Prostate gland (tissue), 2 donors: ENCODE measurements around the gene DNAL4. TPM values are rescaled to one million over a fixed set of nuclear protein-coding genes. Genes with fewer than 3 reads are reported as not detected.

Experiments
- DNase-seq: peaks from one replicate; pipeline ENCODE4 v3.0.0-alpha.2; 2019; ENCODE audit warnings: low spot score
- H3K27ac ChIP-seq, 2 donors: fragments of 200-600 bp; sonication (generic); 2 replicates each; pipeline ENCODE4 v1.5.1; 2017 to 2019
- H3K27me3 ChIP-seq: fragments of 200-600 bp; sonication (generic); replicated peaks from 2 replicates; pipeline ENCODE4 v1.5.1; 2019; ENCODE audit not compliant: insufficient read depth
- H3K36me3 ChIP-seq, 2 donors: fragments of 200-600 bp; sonication (generic); 1 replicate in 1 of 2; 2 replicates in 1 of 2; pipeline versions ENCODE4 v1.5.1 to v1.8.1; 2017 to 2019
- H3K4me1 ChIP-seq: fragments of 200-600 bp; sonication (generic); replicated peaks from 2 replicates; pipeline ENCODE4 v1.5.1; 2019
- H3K4me3 ChIP-seq, 2 donors: fragments of 200-600 bp; sonication (generic); 2 replicates each; pipeline ENCODE4 v1.5.1; 2017 to 2019
- H3K9me3 ChIP-seq: fragments of 200-600 bp; sonication (generic); 2 replicates; pipeline ENCODE4 v1.5.1; 2017
- POLR2A ChIP-seq: fragments of 450-650 bp; IDR thresholded peaks from one replicate; pipeline ENCODE4 v1.6.1; 2016; ENCODE audit warnings: antibody characterized with exemption, mild to moderate bottlenecking
- POLR2AphosphoS5 ChIP-seq: sonication (generic); formaldehyde crosslinking; IDR thresholded peaks from one replicate; pipeline ENCODE4 v1.6.1; 2017; ENCODE audit warnings: antibody characterized with exemption
- WGBS: methylation state at CpG from one replicate; pipeline ENCODE4 v1.1.5; 2018; 5-methylcytosine and 5-hydroxymethylcytosine counted together
- intact Hi-C: fragments of 100-400 bp; cut with DNase I; formaldehyde crosslinking; loops from one replicate; pipeline ENCODE4 v1.14.2; 2022
- total RNA-seq, 2 donors: library from RNA; depleted of rRNA; stranded (reverse); fragments of >200 nt; gene quantifications; one replicate each; pipeline ENCODE4 v1.1.0, GENCODE V29; 2016
- TF ChIP-seq, protein P1 (sequence below), 4 experiments: fragments of 200-600 bp in 2 of 4; fragments of 450-650 bp in 2 of 4; sonication (generic) in 2 of 4; IDR thresholded peaks; 1 replicate in 3 of 4; 2 replicates in 1 of 4; pipeline ENCODE4 v1.5.1; 2016 to 2019; ENCODE audit warnings: antibody characterized with exemption in 4 of 4, mild to moderate bottlenecking in 2 of 4, moderate library complexity in 2 of 4

DNAL4 gene
- total RNA-seq, 2 donors from 2014 or later: 36.9 to 41.8 TPM

- WGBS: 91% methylated on average over 13 of the region's 13 CpGs
- Histone ChIP-seq H3K9me3 (no peaks in the 10 kb centered on the region), H3K27me3 (no peaks in the 10 kb centered on the region), H3K4me3 (no peak overlapping the region), H3K36me3 (no peaks in the 10 kb centered on the region), H3K4me1 (no peaks in the 10 kb centered on the region), H3K27ac (no peak overlapping the region)
- no peak for DNase-seq
- TF ChIP-seq POLR2A: no peak
- TF ChIP-seq POLR2AphosphoS5: no peak
- TF ChIP-seq, protein P1, sequence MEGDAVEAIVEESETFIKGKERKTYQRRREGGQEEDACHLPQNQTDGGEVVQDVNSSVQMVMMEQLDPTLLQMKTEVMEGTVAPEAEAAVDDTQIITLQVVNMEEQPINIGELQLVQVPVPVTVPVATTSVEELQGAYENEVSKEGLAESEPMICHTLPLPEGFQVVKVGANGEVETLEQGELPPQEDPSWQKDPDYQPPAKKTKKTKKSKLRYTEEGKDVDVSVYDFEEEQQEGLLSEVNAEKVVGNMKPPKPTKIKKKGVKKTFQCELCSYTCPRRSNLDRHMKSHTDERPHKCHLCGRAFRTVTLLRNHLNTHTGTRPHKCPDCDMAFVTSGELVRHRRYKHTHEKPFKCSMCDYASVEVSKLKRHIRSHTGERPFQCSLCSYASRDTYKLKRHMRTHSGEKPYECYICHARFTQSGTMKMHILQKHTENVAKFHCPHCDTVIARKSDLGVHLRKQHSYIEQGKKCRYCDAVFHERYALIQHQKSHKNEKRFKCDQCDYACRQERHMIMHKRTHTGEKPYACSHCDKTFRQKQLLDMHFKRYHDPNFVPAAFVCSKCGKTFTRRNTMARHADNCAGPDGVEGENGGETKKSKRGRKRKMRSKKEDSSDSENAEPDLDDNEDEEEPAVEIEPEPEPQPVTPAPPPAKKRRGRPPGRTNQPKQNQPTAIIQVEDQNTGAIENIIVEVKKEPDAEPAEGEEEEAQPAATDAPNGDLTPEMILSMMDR (IDR thresholded peaks at IDR 0.05): no peak
- intact Hi-C loops: no loop called here
Measured at GRCh38 chr22:38834215-38834953, 40.4 kb upstream of the DNAL4 start.

GRCh38 chr22:38833061-38833460 lies 39.1 kb upstream of the DNAL4 start:
- no peak overlapping the region for H3K27ac ChIP-seq
- no peak for DNase-seq
- H3K36me3 ChIP-seq: no peaks in the 10 kb centered on the region
- H3K27me3 ChIP-seq: no peaks in the 10 kb centered on the region
- no peaks in the 10 kb centered on the region for H3K4me1 ChIP-seq
- no peaks in the 10 kb centered on the region for H3K9me3 ChIP-seq
- WGBS: 50% methylated on average over 1 of the region's 3 CpGs
- no peak for TF ChIP-seq POLR2AphosphoS5
- TF ChIP-seq, protein P1 (IDR thresholded peaks at IDR 0.05): no peak
- TF ChIP-seq POLR2A: no peak
- H3K4me3 ChIP-seq: no peak overlapping the region
- intact Hi-C loops: no loop called here

DNA sequence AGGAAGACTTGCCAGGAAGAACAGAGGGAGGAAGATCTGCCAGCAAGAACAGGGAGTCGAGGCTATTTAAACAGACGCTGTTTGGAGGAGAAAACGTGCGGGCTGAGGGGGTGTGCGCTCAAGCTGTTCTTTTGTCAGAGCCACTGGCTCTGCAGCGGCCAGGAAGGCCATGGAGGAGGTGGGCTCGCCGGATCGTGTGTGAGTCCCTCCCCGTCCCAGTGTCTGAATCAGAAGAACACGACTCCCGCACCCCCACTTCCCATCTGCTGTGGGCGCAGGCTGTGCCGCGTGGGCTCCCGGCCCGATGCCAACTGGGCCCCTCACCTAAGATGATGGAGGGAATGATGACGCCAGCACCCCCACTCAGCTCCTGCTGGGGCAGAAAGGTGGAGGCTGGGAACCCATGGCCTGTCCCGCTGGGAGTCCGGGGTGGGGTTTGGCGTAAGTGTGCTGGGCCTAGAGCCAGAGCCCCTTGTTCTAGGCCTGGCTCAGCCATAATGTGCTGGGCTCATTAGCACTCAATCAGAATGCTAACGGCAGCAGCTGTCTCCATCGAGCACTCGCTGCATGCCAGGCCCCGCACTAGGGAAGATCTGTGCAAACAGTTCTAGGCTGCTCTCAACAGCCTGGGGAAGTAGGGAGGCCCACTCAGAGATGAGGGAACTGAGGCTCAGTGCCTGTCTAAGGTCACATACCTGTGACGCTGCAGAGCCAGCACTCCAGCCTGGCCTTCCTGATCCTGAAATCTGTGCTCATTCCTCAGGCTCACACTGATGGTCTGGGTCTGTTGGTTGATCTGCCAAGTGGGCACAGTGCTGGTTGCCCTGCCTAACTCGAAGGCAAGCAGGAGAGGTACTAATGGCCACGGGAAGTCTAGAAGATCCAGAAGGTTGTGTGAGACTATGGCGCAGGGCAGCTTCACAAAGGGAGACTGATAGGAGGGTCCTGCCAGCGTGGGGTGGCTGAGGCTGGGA lies 38.3 kb upstream of the DNAL4 start:
- no peaks in the 10 kb centered on the region for H3K27me3 ChIP-seq
- no peaks in the 10 kb centered on the region for H3K9me3 ChIP-seq
- TF ChIP-seq POLR2A (no peak), POLR2AphosphoS5 (no peak)
- TF ChIP-seq, protein P1 (IDR thresholded peaks at IDR 0.05): no peak
- WGBS: 78% methylated on average over 23 of the region's 30 CpGs
- no peak for DNase-seq
- no peaks in the 10 kb centered on the region for H3K36me3 ChIP-seq
- intact Hi-C loops: no loop called here
- no peak overlapping the region for H3K4me3 ChIP-seq
- no peaks in the 10 kb centered on the region for H3K4me1 ChIP-seq
- H3K27ac ChIP-seq: no peak overlapping the region

DNA sequence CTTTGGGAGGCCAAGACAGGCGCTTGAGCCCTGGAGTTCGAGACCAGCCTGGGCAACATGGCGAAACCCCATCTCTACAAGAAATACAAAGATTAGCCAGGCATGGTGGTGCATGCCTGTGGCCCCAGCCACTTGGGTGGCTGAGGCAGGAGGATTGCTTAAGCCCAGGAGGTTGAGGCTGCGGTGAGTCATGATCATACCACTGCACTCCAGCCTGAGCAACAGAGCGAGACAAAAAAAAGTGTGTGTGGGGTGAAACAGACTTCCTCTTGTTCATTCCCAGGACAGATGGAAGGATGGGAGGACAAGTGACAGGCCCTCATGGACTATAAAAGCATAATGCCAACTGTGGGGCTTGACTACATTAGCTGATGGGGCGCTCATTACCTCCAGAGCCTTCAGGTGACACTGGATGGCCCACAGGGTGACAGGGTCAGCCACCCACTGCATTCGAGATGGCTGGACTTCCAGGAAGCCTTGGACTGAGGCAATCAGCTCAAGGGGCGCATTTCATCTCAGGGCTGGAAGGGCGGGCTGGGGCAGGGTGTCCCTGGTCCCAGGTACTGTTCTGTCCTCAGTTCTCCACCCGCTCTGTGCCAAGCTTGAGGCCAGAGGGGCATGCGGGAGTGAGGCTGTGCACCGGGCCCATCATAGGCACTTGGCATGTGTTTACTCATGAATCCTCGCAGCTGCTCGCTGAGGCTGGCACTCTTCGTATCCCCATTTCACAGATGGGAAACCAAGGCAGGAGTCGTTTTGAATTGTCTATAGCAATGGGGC lies 37.4 kb upstream of the DNAL4 start:
- DNase-seq: no peak
- no peaks in the 10 kb centered on the region for H3K9me3 ChIP-seq
- no peak overlapping the region for H3K4me3 ChIP-seq
- H3K27ac ChIP-seq: no peak overlapping the region
- H3K27me3 ChIP-seq: no peaks in the 10 kb centered on the region
- 92% methylated on average over 16 of the region's 16 CpGs for WGBS
- no peaks in the 10 kb centered on the region for H3K36me3 ChIP-seq
- intact Hi-C loops: no loop called here
- no peaks in the 10 kb centered on the region for H3K4me1 ChIP-seq
- TF ChIP-seq POLR2A: no peak
- no peak for TF ChIP-seq POLR2AphosphoS5
- TF ChIP-seq, protein P1 (IDR thresholded peaks at IDR 0.05): no peak
